Measurements from ENCODE around the gene NOS2. TPM values are rescaled to one million over a fixed set of nuclear protein-coding genes. Genes with fewer than 3 reads are reported as not detected.
"Not testable (repeated sequence)": the region's sequence is repeated elsewhere in the genome, so short reads cannot be mapped to it uniquely, and the experiment has no call there.

NOS2 gene
- total RNA-seq, 1 experiment from 2014 or later: 0.35 TPM

DNA sequence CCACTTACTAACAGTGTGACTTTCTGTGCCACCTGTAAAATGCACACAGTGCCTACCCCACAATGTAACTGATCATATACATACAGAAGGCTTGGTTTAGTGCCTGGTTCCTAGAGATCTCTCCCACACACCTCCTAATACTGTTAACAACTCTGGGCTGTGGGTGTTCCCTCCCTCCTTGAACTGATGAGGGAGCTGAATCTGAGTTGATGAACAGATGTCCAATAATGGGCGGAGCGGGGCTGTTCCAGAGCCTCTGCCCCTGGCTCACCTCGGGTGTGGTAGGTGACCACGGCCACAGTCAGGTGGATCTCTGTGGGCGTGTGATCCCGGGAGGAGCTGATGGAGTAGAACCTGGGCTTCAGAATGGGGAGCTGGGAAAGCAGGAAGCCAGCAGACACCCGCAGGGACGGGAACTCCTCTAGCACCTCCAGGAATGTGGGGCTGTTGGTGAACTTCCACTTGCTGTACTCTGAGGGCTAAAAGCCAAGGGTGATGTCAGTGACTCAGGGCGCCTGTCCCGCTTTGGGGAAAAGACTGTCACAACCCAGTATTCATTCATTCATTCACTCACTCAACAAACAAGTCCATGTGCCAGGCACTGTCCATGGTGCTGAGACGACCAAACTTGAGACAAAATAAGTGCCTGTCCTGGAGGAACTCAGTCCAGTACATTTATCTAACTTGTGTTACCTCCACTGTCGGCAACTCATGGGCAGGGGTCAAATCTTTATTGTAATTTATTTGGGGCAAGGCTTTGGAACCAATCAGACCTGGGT is 37.6 kb downstream of the NOS2 start:
- no peak overlapping the region for H2AFZ ChIP-seq (ENCODE audit: low read length)
- no peak overlapping the region for H3K56ac ChIP-seq (ENCODE audit: insufficient read length, low read depth, low read length)
- H3K18ac ChIP-seq (ENCODE audit: insufficient read length, low read depth, low read length): no peak overlapping the region
- H4K91ac ChIP-seq (ENCODE audit: insufficient read length, low read depth, low read length): no peak overlapping the region
- no peaks in the 10 kb centered on the region for H3K79me2 ChIP-seq (ENCODE audit: insufficient read depth, low read length)
- H2BK120ac ChIP-seq (ENCODE audit: low read depth, low read length, poor library complexity, severe bottlenecking): no peak overlapping the region
- Mint-ChIP-seq H3K4me3 (no peak overlapping the region), H3K27me3 (ENCODE audit: low read depth) (no peaks in the 10 kb centered on the region), H3K36me3 (ENCODE audit: insufficient read depth in 1 of 3, low read depth in 3 of 3) (no peaks in the 10 kb centered on the region), H3K9me3 (no peaks in the 10 kb centered on the region), H3K27ac (peak overlapping the region in 1 of 3 experiments; percentile 84; a peak in 1 of 7 replicates), H3K4me1 (no peaks in the 10 kb centered on the region)
- no peaks in the 10 kb centered on the region for H3K79me1 ChIP-seq (ENCODE audit: insufficient read depth, low read depth, low read length, poor library complexity, severe bottlenecking)
- peak; percentile 67 for DNase-seq
- no peaks in the 10 kb centered on the region for H3K9me3 ChIP-seq (ENCODE audit: control insufficient read depth, low read depth, low read length)
- H3K9ac ChIP-seq (ENCODE audit: extremely low read depth, insufficient read length, low read length): no peak overlapping the region
- H3K23me2 ChIP-seq (ENCODE audit: insufficient read length, low read depth, low read length, poor library complexity, severe bottlenecking): no peaks in the 10 kb centered on the region
- H3K4me2 ChIP-seq (ENCODE audit: insufficient read depth, insufficient read length, low read length): no peak overlapping the region
- WGBS (ENCODE audit: extremely low coverage, insufficient read length, low lambda C conversion rate): no CpG with 5 or more reads among the region's 12 CpGs
- H4K5ac ChIP-seq (ENCODE audit: insufficient read length, low read depth, low read length): no peak overlapping the region
- no peak overlapping the region for H3K27ac ChIP-seq (ENCODE audit: insufficient read length, low read depth, low read length)
- H2BK20ac ChIP-seq (ENCODE audit: low read depth, low read length, poor library complexity, severe bottlenecking): no peak overlapping the region
- H3K4me1 ChIP-seq (ENCODE audit: insufficient read depth, low read length): no peaks in the 10 kb centered on the region
- H3K23ac ChIP-seq (ENCODE audit: insufficient read length, low read depth, low read length): no peak overlapping the region
- H4K8ac ChIP-seq (replicated peaks; ENCODE audit: insufficient read length, low read depth, low read length): no peak overlapping the region
- H3K27me3 ChIP-seq (ENCODE audit: insufficient read depth, low read length): no peaks in the 10 kb centered on the region
- H4K20me1 ChIP-seq (ENCODE audit: control insufficient read depth, insufficient read depth, insufficient read length): no peaks in the 10 kb centered on the region
- no peak overlapping the region for H2AK5ac ChIP-seq (ENCODE audit: insufficient read length, low read length)
- H3K14ac ChIP-seq (ENCODE audit: insufficient read depth, low read length): no peak overlapping the region
- H3K4ac ChIP-seq (ENCODE audit: low read depth, low read length): no peak overlapping the region
- no peak overlapping the region for H2BK12ac ChIP-seq (ENCODE audit: insufficient read length, low read depth, low read length)
- H3T11ph ChIP-seq (ENCODE audit: low read length): no peak overlapping the region
- H2BK5ac ChIP-seq (ENCODE audit: insufficient read length, low read length): no peak overlapping the region
- no peak overlapping the region for H2BK15ac ChIP-seq (ENCODE audit: low read depth, low read length)
- TF ChIP-seq, protein P1, sequence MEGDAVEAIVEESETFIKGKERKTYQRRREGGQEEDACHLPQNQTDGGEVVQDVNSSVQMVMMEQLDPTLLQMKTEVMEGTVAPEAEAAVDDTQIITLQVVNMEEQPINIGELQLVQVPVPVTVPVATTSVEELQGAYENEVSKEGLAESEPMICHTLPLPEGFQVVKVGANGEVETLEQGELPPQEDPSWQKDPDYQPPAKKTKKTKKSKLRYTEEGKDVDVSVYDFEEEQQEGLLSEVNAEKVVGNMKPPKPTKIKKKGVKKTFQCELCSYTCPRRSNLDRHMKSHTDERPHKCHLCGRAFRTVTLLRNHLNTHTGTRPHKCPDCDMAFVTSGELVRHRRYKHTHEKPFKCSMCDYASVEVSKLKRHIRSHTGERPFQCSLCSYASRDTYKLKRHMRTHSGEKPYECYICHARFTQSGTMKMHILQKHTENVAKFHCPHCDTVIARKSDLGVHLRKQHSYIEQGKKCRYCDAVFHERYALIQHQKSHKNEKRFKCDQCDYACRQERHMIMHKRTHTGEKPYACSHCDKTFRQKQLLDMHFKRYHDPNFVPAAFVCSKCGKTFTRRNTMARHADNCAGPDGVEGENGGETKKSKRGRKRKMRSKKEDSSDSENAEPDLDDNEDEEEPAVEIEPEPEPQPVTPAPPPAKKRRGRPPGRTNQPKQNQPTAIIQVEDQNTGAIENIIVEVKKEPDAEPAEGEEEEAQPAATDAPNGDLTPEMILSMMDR (conservative IDR thresholded peaks at IDR 0.05): no peak

- H3T11ph ChIP-seq (ENCODE audit: low read length); H2BK15ac ChIP-seq (ENCODE audit: low read depth, low read length); H2BK5ac ChIP-seq (ENCODE audit: insufficient read length, low read length); H4K8ac ChIP-seq (replicated peaks; ENCODE audit: insufficient read length, low read depth, low read length); H3K4me1 Mint-ChIP-seq; H3K27ac ChIP-seq (ENCODE audit: insufficient read length, low read depth, low read length); H3K9me3 Mint-ChIP-seq; H3K18ac ChIP-seq (ENCODE audit: insufficient read length, low read depth, low read length); H3K14ac ChIP-seq (ENCODE audit: insufficient read depth, low read length); H2BK120ac ChIP-seq (ENCODE audit: low read depth, low read length, poor library complexity, severe bottlenecking); DNase-seq; H2AFZ ChIP-seq (ENCODE audit: low read length); H2BK12ac ChIP-seq (ENCODE audit: insufficient read length, low read depth, low read length); H4K91ac ChIP-seq (ENCODE audit: insufficient read length, low read depth, low read length); H3K79me2 ChIP-seq (ENCODE audit: insufficient read depth, low read length); H3K9ac ChIP-seq (ENCODE audit: extremely low read depth, insufficient read length, low read length); H3K27me3 ChIP-seq (ENCODE audit: insufficient read depth, low read length); H3K4ac ChIP-seq (ENCODE audit: low read depth, low read length); H3K27me3 Mint-ChIP-seq (ENCODE audit: low read depth); H3K4me3 Mint-ChIP-seq; H2BK20ac ChIP-seq (ENCODE audit: low read depth, low read length, poor library complexity, severe bottlenecking); H4K5ac ChIP-seq (ENCODE audit: insufficient read length, low read depth, low read length); H3K56ac ChIP-seq (ENCODE audit: insufficient read length, low read depth, low read length); H3K23ac ChIP-seq (ENCODE audit: insufficient read length, low read depth, low read length); H3K4me2 ChIP-seq (ENCODE audit: insufficient read depth, insufficient read length, low read length); H3K79me1 ChIP-seq (ENCODE audit: insufficient read depth, low read depth, low read length, poor library complexity, severe bottlenecking); H2AK5ac ChIP-seq (ENCODE audit: insufficient read length, low read length); H3K23me2 ChIP-seq (ENCODE audit: insufficient read length, low read depth, low read length, poor library complexity, severe bottlenecking); H4K20me1 ChIP-seq (ENCODE audit: control insufficient read depth, insufficient read depth, insufficient read length); H3K4me1 ChIP-seq (ENCODE audit: insufficient read depth, low read length); H3K27ac Mint-ChIP-seq; H3K36me3 Mint-ChIP-seq (ENCODE audit: insufficient read depth in 1 of 3, low read depth in 3 of 3); H3K9me3 ChIP-seq (ENCODE audit: control insufficient read depth, low read depth, low read length): not testable (repeated sequence)
- no CpG with 5 or more reads among the region's 15 CpGs for WGBS (ENCODE audit: extremely low coverage, insufficient read length, low lambda C conversion rate)
Measured at GRCh38 chr17:27760931-27761330, 39.4 kb downstream of the NOS2 start.

Measured in H9 (cell line).